GM12878 (cell line): ENCODE results near the gene PMM2. TPM values are rescaled to one million over a fixed set of nuclear protein-coding genes. Genes with fewer than 3 reads are reported as not detected.

Experiments used
- ATAC-seq: fragments of 200-7000 bp; cut with Tn5 transposase; 3 replicates; pipeline ENCODE4 v1.9.1; 2020; ENCODE audit warnings: mild to moderate bottlenecking, moderate library complexity
- BruUV-seq: library from RNA; stranded (reverse); fragments of 400-500 nt; replicated peaks from 2 replicates; lab custom pipeline; 2021; lab: Mats Ljungman, UMichigan
- CTCF ChIA-PET: fragments of 300-600 bp; sonication (Branson Sonifier 250); formaldehyde crosslinking; extraction: SDS; loops from one replicate; lab custom pipeline; 2021; ENCODE audit warnings: inconsistent platforms; lab: Yijun Ruan, JAX
- POLR2A ChIA-PET: fragments of 350-600 bp; formaldehyde crosslinking; extraction: SDS; loops from one replicate; lab custom pipeline; 2021; ENCODE audit warnings: inconsistent platforms; lab: Charles Lee
- RAD21 ChIA-PET: fragments of 300-600 bp; sonication (Branson Sonifier 250); formaldehyde crosslinking; loops from one replicate; lab custom pipeline; 2023; ENCODE audit warnings: antibody characterized with exemption; ENCODE audit not compliant: unreplicated experiment; lab: Charles Lee
- SMC1A ChIA-PET: fragments of 300-600 bp; sonication (Branson Sonifier 250); formaldehyde crosslinking; loops from one replicate; lab custom pipeline; 2023; ENCODE audit not compliant: unreplicated experiment, uncharacterized antibody; lab: Charles Lee
- DNase-seq: peaks from one replicate; pipeline ENCODE4 v3.0.0-alpha.2; 2011; ENCODE audit warnings: low read depth, low spot score
- FAIRE-seq: peaks from 3 replicates; lab custom pipeline; 2011; peaks lifted over from hg19 to GRCh38; lab: Jason Lieb, UNC
- H2AFZ ChIP-seq: 2 replicates; pipeline ENCODE4 v1.6.0; 2011; ENCODE audit warnings: low read depth, low read length, control low read depth; ENCODE audit not compliant: control insufficient read depth
- H3K27ac ChIP-seq: 2 replicates; pipeline ENCODE4 v1.5.1; 2011; ENCODE audit warnings: control low read depth; ENCODE audit not compliant: control insufficient read depth, insufficient read depth
- H3K27me3 ChIP-seq, 2 experiments: replicated peaks in 1 of 2; 2 replicates each; pipeline versions ENCODE4 v1.6.0 to v1.6.1; 2011; ENCODE audit warnings: low read length in 1 of 2; ENCODE audit not compliant: control insufficient read depth in 2 of 2, insufficient read depth in 2 of 2
- H3K36me3 ChIP-seq, 2 experiments: 2 replicates each; pipeline ENCODE4 v1.5.1; 2011; ENCODE audit warnings: low read length in 1 of 2; ENCODE audit not compliant: control insufficient read depth in 2 of 2, insufficient read depth in 2 of 2
- H3K4me1 ChIP-seq: 2 replicates; pipeline ENCODE4 v1.6.1; 2011; ENCODE audit warnings: mild to moderate bottlenecking, low read length, moderate library complexity, mixed read lengths; ENCODE audit not compliant: control insufficient read depth, insufficient read depth
- H3K4me2 ChIP-seq: 2 replicates; pipeline ENCODE4 v1.6.0; 2011; ENCODE audit warnings: control low read depth; ENCODE audit not compliant: control insufficient read depth, insufficient read depth
- H3K4me3 ChIP-seq: fragments of 200-600 bp; sonication (generic); 2 replicates; pipeline ENCODE4 v1.5.1; 2016
- H3K79me2 ChIP-seq: 2 replicates; pipeline ENCODE4 v1.6.0; 2011; ENCODE audit warnings: low read length; ENCODE audit not compliant: control insufficient read depth, insufficient read depth
- H3K9ac ChIP-seq: 2 replicates; pipeline ENCODE4 v1.8.0; 2011; ENCODE audit warnings: low read length, control low read depth, mixed read lengths; ENCODE audit not compliant: control insufficient read depth, insufficient read depth
- H3K9me3 ChIP-seq: replicated peaks from 3 replicates; pipeline ENCODE4 v1.5.1; 2011; ENCODE audit warnings: mild to moderate bottlenecking, low read length; ENCODE audit not compliant: control insufficient read depth, insufficient read depth
- H4K20me1 ChIP-seq: 2 replicates; pipeline ENCODE4 v1.6.0; 2011; ENCODE audit not compliant: control insufficient read depth, insufficient read depth
- FOXK2 ChIP-seq: fragments of 450-650 bp; IDR thresholded peaks from 2 replicates; pipeline ENCODE4 v1.6.1; 2017; ENCODE audit warnings: mild to moderate bottlenecking, moderate library complexity
- IKZF2 ChIP-seq, 2 experiments: fragments of 450-650 bp; IDR thresholded peaks; 2 replicates each; pipeline ENCODE4 v1.6.1; 2017; ENCODE audit warnings: mild to moderate bottlenecking in 2 of 2, moderate library complexity in 2 of 2
- POLR2A ChIP-seq: IDR thresholded peaks from 2 replicates; pipeline ENCODE4 v1.6.1; 2011; ENCODE audit warnings: low read depth, mild to moderate bottlenecking, low read length
- TCF3 ChIP-seq: IDR thresholded peaks from 2 replicates; pipeline ENCODE4 v1.6.1; 2012; ENCODE audit warnings: low read depth, mild to moderate bottlenecking, low read length, borderline replicate concordance; ENCODE audit not compliant: insufficient read depth
- WGBS: methylation state at CpG from one replicate; pipeline ENCODE4 v1.1.6; 2016; ENCODE audit warnings: low lambda C conversion rate; ENCODE audit not compliant: insufficient replicate concordance, insufficient coverage; ENCODE audit errors: missing lambda C conversion rate; 5-methylcytosine and 5-hydroxymethylcytosine counted together
- in situ Hi-C: fragments of 300-500 bp; cut with MboI; formaldehyde crosslinking; loops from 9 replicates; pipeline ENCODE4 v1.14.3; 2018; ENCODE audit warnings: mixed read lengths
- intact Hi-C: fragments of 100-400 bp; cut with micrococcal nuclease; formaldehyde crosslinking; loops from one replicate; pipeline ENCODE4 v1.14.2; 2022; ENCODE audit not compliant: unreplicated experiment
- polyA plus RNA-seq, 11 experiments: library from polyadenylated mRNA; depleted of rRNA in 4 of 11; unstranded in 6 of 11; stranded (reverse) in 5 of 11; fragments of >200 nt; fragmentation: Nextera tagmentation in 4 of 11; fragmentation: Illumina TruSeq in 1 of 11; extraction: Ambion mirVana in 4 of 11; extraction: Trizol in 1 of 11; gene quantifications; 1 replicate in 1 of 11; 2 replicates in 10 of 11; pipeline versions ENCODE4 v1.2.1 to v1.2.3, GENCODE V29; 2011 to 2016; ENCODE audit warnings: inconsistent platforms in 2 of 11, missing spikeins in 2 of 11, low read depth in 1 of 11
- total RNA-seq, 4 experiments: library from RNA; depleted of rRNA in 3 of 4; stranded (reverse); fragments of >200 nt in 3 of 4; fragmentation: Illumina TruSeq in 1 of 4; extraction: Trizol in 1 of 4; gene quantifications; 2 replicates each; pipeline versions ENCODE4 v1.2.1 to v1.2.3, GENCODE V29; 2013 to 2021
- TF ChIP-seq, protein P1 (sequence below): IDR thresholded peaks from 2 replicates; pipeline ENCODE4 v1.6.1; 2011; ENCODE audit warnings: borderline replicate concordance, low read depth, mild to moderate bottlenecking, moderate library complexity, mixed read lengths, low read length; ENCODE audit not compliant: insufficient read depth; ENCODE audit errors: extremely low read length
- TF ChIP-seq, protein P2 (sequence below): fragments of 450-650 bp; IDR thresholded peaks from 2 replicates; pipeline ENCODE4 v1.6.1; 2017; ENCODE audit warnings: mild to moderate bottlenecking, moderate library complexity
- TF ChIP-seq, protein P3 (sequence below), 3 experiments: IDR thresholded peaks in 2 of 3; conservative IDR thresholded peaks in 1 of 3; 2 replicates each; pipeline ENCODE4 v1.5.1; 2011; ENCODE audit warnings: low read depth in 3 of 3, low read length in 3 of 3, mild to moderate bottlenecking in 3 of 3, control low read depth in 2 of 3, moderate library complexity in 2 of 3, inconsistent platforms in 1 of 3, mixed read lengths in 1 of 3; ENCODE audit not compliant: control insufficient read depth in 2 of 3, insufficient read depth in 1 of 3; ENCODE audit errors: extremely low read depth in 1 of 3

The PMM2 gene
- total and polyA plus RNA-seq, 10 of the 15 experiments (the other 5 are each of a cell fraction or from before 2014, with no cell fraction given) = 22.6 to 69.4 (median 52.3) TPM

DNA sequence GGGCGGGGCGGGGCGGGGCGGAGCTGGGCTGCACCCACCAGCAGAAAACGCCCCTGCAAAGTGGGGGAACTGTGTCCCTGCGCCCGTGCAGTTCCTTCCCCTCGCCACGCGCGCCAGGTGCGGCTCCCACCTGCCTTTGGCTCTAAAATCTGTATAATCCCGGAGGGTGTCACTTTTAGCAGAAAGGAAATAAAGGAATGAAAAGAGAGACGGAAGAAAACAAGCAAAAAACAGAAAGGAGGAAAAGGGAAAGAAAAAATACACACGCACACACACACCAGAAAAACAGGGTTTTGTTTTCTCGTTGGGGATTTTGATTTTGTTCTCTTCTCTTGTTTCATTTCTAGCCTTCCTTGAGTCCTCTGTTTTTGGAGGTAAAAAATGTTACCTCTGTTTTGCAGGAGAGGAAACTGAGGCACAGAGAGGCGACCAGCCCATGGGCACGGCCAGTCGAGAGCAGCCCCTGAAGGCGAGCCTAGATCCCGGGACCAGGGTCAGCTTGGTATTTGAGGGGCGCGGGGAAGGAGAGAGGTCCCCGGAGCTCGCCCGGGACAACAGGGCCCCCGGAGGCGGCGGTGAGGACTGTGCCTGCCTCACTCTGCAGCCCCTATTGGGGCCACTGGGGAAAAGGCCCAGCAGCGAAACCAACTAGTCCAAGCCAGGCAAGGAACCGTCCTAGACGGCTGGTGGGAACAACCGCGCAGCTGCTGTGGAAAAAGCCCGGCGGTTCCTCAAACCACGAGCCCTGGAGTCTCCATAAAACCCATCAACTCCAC lies 71.8 kb downstream of the PMM2 start:
- FAIRE-seq (no peak), ATAC-seq (no peak), DNase-seq (no peak)
- BruUV-seq = TSS peak; percentile 93
- Histone ChIP-seq H3K4me2 (peak overlapping the region; percentile 66), H4K20me1 (0 out of 2 replicates have a peak, but pooled peaks cover under 1% of the 10 kb centered on the region), H3K9me3 (no peaks in the 10 kb centered on the region), H3K79me2 (peaks cover 38% of the 10 kb centered on the region), H3K4me3 (peak overlapping the region; percentile 63), H3K27ac (peak overlapping the region; percentile 65), H3K4me1 (peaks cover 30% of the 10 kb centered on the region), H3K36me3 (peaks cover 2 to 4% of the 10 kb centered on the region in 2 experiments; a peak in 2 of 4 replicates), H3K27me3 (no peaks in the 10 kb centered on the region), H2AFZ (peak overlapping the region; percentile 64), H3K9ac (peak overlapping the region; percentile 69; the same call in 1 of the 2 replicates)
- ChIA-PET CTCF (interaction anchor here (0.6 to 3.1 kb wide), 5 partner anchors 11 to 51 kb away, joined by 3 to 30 read pairs (median 4); no protein-coding TSS in a partner anchor), RAD21 (interaction anchor here (0.6 to 3.9 kb wide), 24 partner anchors 9 to 300 kb away, joined by 3 to 44 read pairs (median 4); partner anchors contain the start of genes HAPSTR1, LITAFD, PMM2 and TMEM186), POLR2A (interaction anchor here (0.6 to 2.2 kb wide), 13 partner anchors 9 to 222 kb away, joined by 3 to 8 read pairs (median 4); partner anchors contain the start of genes HAPSTR1, PMM2 and TMEM186), SMC1A (interaction anchor here (0.9 to 4.4 kb wide), 8 partner anchors 11 to 212 kb away, joined by 3 to 29 read pairs (median 3); partner anchors contain the start of gene LITAFD)
- WGBS = 26% methylated on average over 31 of the region's 37 CpGs
- in situ Hi-C loops (no loop called here), intact Hi-C loops (loop anchor here (1.0 kb wide), 1 partner anchor 23 kb away; no protein-coding TSS in a partner anchor)
- TF ChIP-seq POLR2A (peak; percentile 6; the same call in 1 of the 2 replicates), IKZF2 (IDR thresholded peaks at IDR 0.05) (peak in 1 of 2 experiments; percentile 51; a peak in 2 of 4 replicates), TCF3 (0 out of 2 replicates have a peak, but pooled peaks have one; percentile 26), FOXK2 (0 out of 2 replicates have a peak, but pooled peaks have one; percentile 15)
- TF ChIP-seq, protein P1, sequence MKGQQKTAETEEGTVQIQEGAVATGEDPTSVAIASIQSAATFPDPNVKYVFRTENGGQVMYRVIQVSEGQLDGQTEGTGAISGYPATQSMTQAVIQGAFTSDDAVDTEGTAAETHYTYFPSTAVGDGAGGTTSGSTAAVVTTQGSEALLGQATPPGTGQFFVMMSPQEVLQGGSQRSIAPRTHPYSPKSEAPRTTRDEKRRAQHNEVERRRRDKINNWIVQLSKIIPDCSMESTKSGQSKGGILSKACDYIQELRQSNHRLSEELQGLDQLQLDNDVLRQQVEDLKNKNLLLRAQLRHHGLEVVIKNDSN = no peak
- TF ChIP-seq, protein P2, sequence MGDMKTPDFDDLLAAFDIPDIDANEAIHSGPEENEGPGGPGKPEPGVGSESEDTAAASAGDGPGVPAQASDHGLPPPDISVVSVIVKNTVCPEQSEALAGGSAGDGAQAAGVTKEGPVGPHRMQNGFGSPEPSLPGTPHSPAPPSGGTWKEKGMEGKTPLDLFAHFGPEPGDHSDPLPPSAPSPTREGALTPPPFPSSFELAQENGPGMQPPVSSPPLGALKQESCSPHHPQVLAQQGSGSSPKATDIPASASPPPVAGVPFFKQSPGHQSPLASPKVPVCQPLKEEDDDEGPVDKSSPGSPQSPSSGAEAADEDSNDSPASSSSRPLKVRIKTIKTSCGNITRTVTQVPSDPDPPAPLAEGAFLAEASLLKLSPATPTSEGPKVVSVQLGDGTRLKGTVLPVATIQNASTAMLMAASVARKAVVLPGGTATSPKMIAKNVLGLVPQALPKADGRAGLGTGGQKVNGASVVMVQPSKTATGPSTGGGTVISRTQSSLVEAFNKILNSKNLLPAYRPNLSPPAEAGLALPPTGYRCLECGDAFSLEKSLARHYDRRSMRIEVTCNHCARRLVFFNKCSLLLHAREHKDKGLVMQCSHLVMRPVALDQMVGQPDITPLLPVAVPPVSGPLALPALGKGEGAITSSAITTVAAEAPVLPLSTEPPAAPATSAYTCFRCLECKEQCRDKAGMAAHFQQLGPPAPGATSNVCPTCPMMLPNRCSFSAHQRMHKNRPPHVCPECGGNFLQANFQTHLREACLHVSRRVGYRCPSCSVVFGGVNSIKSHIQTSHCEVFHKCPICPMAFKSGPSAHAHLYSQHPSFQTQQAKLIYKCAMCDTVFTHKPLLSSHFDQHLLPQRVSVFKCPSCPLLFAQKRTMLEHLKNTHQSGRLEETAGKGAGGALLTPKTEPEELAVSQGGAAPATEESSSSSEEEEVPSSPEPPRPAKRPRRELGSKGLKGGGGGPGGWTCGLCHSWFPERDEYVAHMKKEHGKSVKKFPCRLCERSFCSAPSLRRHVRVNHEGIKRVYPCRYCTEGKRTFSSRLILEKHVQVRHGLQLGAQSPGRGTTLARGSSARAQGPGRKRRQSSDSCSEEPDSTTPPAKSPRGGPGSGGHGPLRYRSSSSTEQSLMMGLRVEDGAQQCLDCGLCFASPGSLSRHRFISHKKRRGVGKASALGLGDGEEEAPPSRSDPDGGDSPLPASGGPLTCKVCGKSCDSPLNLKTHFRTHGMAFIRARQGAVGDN = peak; percentile 19; the same call in 1 of the 2 replicates
- TF ChIP-seq, protein P3, sequence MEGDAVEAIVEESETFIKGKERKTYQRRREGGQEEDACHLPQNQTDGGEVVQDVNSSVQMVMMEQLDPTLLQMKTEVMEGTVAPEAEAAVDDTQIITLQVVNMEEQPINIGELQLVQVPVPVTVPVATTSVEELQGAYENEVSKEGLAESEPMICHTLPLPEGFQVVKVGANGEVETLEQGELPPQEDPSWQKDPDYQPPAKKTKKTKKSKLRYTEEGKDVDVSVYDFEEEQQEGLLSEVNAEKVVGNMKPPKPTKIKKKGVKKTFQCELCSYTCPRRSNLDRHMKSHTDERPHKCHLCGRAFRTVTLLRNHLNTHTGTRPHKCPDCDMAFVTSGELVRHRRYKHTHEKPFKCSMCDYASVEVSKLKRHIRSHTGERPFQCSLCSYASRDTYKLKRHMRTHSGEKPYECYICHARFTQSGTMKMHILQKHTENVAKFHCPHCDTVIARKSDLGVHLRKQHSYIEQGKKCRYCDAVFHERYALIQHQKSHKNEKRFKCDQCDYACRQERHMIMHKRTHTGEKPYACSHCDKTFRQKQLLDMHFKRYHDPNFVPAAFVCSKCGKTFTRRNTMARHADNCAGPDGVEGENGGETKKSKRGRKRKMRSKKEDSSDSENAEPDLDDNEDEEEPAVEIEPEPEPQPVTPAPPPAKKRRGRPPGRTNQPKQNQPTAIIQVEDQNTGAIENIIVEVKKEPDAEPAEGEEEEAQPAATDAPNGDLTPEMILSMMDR (IDR thresholded peaks at IDR 0.05 in 2 of 3, conservative IDR thresholded peaks at IDR 0.05 in 1 of 3; ENCODE audit: control insufficient read depth in 2 of 3, extremely low read depth in 1 of 3, insufficient read depth in 1 of 3, low read depth in 3 of 3, low read length in 3 of 3) = peak in 2 of 3 experiments; percentile 3 to 15; a peak in 1 of 6 replicates
